Measurements from ENCODE around the gene C16orf74. TPM values are rescaled to one million over a fixed set of nuclear protein-coding genes. Genes with fewer than 3 reads are reported as not detected.

The C16orf74 gene
- total and polyA plus RNA-seq, 2 of the 13 experiments (the other 11 are each of a cell fraction or from before 2014, with no cell fraction given) = 0.13 to 0.29 TPM

DNA sequence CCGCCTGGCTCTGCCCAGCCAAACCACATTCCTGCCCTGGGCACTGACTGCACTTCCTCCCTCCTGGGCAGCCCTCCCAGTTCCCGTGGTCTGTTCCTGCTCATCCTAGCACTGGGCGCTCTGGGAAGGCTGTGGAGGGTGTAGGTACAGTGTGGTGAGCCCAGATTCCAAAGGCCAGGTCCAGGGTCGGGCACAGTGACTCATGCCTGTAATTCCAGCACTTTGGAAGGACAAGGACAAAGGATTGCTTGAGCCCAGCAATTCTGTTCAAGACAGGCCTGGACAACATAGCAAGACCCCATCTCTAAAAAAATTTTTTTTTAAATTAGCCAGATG, 30.6 kb downstream of the C16orf74 start (continued):
- TF ChIP-seq, protein P1, sequence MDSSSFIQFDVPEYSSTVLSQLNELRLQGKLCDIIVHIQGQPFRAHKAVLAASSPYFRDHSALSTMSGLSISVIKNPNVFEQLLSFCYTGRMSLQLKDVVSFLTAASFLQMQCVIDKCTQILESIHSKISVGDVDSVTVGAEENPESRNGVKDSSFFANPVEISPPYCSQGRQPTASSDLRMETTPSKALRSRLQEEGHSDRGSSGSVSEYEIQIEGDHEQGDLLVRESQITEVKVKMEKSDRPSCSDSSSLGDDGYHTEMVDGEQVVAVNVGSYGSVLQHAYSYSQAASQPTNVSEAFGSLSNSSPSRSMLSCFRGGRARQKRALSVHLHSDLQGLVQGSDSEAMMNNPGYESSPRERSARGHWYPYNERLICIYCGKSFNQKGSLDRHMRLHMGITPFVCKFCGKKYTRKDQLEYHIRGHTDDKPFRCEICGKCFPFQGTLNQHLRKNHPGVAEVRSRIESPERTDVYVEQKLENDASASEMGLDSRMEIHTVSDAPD (CRISPR knock-in tag; IDR thresholded peaks at IDR 0.05) = no peak
- TF ChIP-seq CREM (IDR thresholded peaks at IDR 0.05) (no peak), CREM (CRISPR knock-in tag; IDR thresholded peaks at IDR 0.05) (no peak), ATAD3A (CRISPR knock-in tag; IDR thresholded peaks at IDR 0.05) (no peak), ZNF430 (CRISPR knock-in tag; IDR thresholded peaks at IDR 0.05) (no peak), SNRNP70 (IDR thresholded peaks at IDR 0.05; ENCODE audit: low read depth, low read length) (no peak), RBM22 (optimal IDR thresholded peaks at IDR 0.05; ENCODE audit: low read length) (no peak), FOXK1 (CRISPR knock-in tag; IDR thresholded peaks at IDR 0.05; ENCODE audit: borderline replicate concordance, low read depth) (no peak), IKZF4 (CRISPR knock-in tag; IDR thresholded peaks at IDR 0.05; ENCODE audit: borderline replicate concordance, low read depth, not compliant biosample characterization) (no peak), ZNF598 (CRISPR knock-in tag; IDR thresholded peaks at IDR 0.05; ENCODE audit: borderline replicate concordance) (no peak), ERF (CRISPR knock-in tag; IDR thresholded peaks at IDR 0.05) (no peak), ZNF441 (CRISPR knock-in tag; IDR thresholded peaks at IDR 0.05; ENCODE audit: borderline replicate concordance) (no peak), ZNF367 (CRISPR knock-in tag; IDR thresholded peaks at IDR 0.05; ENCODE audit: borderline replicate concordance) (no peak), RCOR2 (CRISPR knock-in tag; IDR thresholded peaks at IDR 0.05) (peak; percentile 59; the same call in 1 of the 2 replicates)
- TF ChIP-seq, protein P2, sequence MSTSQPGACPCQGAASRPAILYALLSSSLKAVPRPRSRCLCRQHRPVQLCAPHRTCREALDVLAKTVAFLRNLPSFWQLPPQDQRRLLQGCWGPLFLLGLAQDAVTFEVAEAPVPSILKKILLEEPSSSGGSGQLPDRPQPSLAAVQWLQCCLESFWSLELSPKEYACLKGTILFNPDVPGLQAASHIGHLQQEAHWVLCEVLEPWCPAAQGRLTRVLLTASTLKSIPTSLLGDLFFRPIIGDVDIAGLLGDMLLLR (CRISPR knock-in tag; IDR thresholded peaks at IDR 0.05) = no peak
- TF ChIP-seq, protein P3, sequence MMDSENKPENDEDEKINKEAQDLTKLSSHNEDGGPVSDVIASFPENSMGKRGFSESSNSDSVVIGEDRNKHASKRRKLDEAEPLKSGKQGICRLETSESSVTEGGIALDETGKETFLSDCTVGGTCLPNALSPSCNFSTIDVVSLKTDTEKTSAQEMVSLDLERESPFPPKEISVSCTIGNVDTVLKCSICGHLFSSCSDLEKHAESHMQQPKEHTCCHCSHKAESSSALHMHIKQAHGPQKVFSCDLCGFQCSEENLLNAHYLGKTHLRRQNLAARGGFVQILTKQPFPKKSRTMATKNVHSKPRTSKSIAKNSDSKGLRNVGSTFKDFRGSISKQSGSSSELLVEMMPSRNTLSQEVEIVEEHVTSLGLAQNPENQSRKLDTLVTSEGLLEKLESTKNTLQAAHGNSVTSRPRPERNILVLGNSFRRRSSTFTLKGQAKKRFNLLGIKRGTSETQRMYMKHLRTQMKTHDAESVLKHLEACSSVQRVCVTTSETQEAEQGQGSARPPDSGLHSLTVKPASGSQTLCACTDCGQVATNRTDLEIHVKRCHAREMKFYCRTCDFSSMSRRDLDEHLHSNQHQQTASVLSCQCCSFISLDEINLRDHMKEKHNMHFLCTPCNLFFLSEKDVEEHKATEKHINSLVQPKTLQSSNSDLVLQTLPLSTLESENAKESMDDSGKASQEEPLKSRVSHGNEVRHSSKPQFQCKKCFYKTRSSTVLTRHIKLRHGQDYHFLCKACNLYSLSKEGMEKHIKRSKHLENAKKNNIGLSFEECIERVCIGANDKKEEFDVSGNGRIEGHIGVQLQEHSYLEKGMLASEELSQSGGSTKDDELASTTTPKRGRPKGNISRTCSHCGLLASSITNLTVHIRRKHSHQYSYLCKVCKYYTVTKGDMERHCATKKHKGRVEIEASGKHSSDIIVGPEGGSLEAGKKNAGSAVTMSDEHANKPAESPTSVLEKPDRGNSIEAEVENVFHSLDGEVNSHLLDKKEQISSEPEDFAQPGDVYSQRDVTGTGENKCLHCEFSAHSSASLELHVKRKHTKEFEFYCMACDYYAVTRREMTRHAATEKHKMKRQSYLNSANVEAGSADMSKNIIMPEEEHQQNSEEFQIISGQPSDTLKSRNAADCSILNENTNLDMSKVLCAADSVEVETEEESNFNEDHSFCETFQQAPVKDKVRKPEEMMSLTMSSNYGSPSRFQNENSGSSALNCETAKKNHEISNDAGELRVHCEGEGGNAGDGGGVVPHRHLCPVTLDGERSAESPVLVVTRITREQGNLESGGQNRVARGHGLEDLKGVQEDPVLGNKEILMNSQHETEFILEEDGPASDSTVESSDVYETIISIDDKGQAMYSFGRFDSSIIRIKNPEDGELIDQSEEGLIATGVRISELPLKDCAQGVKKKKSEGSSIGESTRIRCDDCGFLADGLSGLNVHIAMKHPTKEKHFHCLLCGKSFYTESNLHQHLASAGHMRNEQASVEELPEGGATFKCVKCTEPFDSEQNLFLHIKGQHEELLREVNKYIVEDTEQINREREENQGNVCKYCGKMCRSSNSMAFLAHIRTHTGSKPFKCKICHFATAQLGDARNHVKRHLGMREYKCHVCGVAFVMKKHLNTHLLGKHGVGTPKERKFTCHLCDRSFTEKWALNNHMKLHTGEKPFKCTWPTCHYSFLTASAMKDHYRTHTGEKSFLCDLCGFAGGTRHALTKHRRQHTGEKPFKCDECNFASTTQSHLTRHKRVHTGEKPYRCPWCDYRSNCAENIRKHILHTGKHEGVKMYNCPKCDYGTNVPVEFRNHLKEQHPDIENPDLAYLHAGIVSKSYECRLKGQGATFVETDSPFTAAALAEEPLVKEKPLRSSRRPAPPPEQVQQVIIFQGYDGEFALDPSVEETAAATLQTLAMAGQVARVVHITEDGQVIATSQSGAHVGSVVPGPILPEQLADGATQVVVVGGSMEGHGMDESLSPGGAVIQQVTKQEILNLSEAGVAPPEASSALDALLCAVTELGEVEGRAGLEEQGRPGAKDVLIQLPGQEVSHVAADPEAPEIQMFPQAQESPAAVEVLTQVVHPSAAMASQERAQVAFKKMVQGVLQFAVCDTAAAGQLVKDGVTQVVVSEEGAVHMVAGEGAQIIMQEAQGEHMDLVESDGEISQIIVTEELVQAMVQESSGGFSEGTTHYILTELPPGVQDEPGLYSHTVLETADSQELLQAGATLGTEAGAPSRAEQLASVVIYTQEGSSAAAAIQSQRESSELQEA (CRISPR knock-in tag; IDR thresholded peaks at IDR 0.05; ENCODE audit: not compliant biosample characterization) = no peak
- TF ChIP-seq, protein P4, sequence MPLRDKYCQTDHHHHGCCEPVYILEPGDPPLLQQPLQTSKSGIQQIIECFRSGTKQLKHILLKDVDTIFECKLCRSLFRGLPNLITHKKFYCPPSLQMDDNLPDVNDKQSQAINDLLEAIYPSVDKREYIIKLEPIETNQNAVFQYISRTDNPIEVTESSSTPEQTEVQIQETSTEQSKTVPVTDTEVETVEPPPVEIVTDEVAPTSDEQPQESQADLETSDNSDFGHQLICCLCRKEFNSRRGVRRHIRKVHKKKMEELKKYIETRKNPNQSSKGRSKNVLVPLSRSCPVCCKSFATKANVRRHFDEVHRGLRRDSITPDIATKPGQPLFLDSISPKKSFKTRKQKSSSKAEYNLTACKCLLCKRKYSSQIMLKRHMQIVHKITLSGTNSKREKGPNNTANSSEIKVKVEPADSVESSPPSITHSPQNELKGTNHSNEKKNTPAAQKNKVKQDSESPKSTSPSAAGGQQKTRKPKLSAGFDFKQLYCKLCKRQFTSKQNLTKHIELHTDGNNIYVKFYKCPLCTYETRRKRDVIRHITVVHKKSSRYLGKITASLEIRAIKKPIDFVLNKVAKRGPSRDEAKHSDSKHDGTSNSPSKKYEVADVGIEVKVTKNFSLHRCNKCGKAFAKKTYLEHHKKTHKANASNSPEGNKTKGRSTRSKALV (CRISPR knock-in tag; IDR thresholded peaks at IDR 0.05) = no peak
- TF ChIP-seq, protein P5, sequence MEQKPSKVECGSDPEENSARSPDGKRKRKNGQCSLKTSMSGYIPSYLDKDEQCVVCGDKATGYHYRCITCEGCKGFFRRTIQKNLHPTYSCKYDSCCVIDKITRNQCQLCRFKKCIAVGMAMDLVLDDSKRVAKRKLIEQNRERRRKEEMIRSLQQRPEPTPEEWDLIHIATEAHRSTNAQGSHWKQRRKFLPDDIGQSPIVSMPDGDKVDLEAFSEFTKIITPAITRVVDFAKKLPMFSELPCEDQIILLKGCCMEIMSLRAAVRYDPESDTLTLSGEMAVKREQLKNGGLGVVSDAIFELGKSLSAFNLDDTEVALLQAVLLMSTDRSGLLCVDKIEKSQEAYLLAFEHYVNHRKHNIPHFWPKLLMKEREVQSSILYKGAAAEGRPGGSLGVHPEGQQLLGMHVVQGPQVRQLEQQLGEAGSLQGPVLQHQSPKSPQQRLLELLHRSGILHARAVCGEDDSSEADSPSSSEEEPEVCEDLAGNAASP (CRISPR knock-in tag; IDR thresholded peaks at IDR 0.05; ENCODE audit: borderline replicate concordance) = no peak
